T-cell (primary cell): ENCODE data around the gene UROC1. TPM values are rescaled to one million over a fixed set of nuclear protein-coding genes. Genes with fewer than 3 reads are reported as not detected.

Source experiments
- ATAC-seq, 4 experiments: fragments of 200-7000 bp in 3 of 4; fragments of 150-1000 bp in 1 of 4; cut with Tn5 transposase; replicated peaks in 1 of 4; 1 replicate in 3 of 4; 2 replicates in 1 of 4; pipeline ENCODE4 v1.10.0; 2021; ENCODE audit warnings: moderate library complexity in 3 of 4, mild to moderate bottlenecking in 2 of 4, moderate number of reproducible peaks in 1 of 4
- CTCF ChIA-PET, 2 donors: fragments of 300-600 bp; sonication (Branson Sonifier 250); formaldehyde crosslinking; loops; one replicate each; lab custom pipeline; 2022; ENCODE audit warnings: antibody characterized with exemption in 2 of 2; lab: Charles Lee
- POLR2A ChIA-PET, 2 donors: fragments of 300-600 bp; sonication (Branson Sonifier 250); formaldehyde crosslinking; loops; one replicate each; lab custom pipeline; 2022; ENCODE audit warnings: antibody characterized with exemption in 2 of 2; lab: Charles Lee
- DNase-seq, 35 experiments: peaks; one replicate each; pipeline versions ENCODE4 v3.0.0 to v3.0.0-alpha.2; 2013 to 2023
- H3K27ac ChIP-seq: one replicate; pipeline ENCODE4 v1.5.1; 2013; ENCODE audit warnings: low read length
- H3K27me3 ChIP-seq, 2 experiments: replicated peaks in 1 of 2; 1 replicate in 1 of 2; 2 replicates in 1 of 2; pipeline versions ENCODE4 v1.6.1 to v1.7.0; 2013; ENCODE audit warnings: low read length in 1 of 2, mixed read lengths in 1 of 2; ENCODE audit not compliant: control insufficient read depth in 2 of 2, insufficient read depth in 2 of 2; ENCODE audit errors: extremely low read depth in 1 of 2
- H3K36me3 ChIP-seq, 2 donors: 1 replicate in 1 of 2; 2 replicates in 1 of 2; pipeline versions ENCODE4 v1.6.1 to v1.7.0; 2013; ENCODE audit warnings: low read length in 1 of 2; ENCODE audit not compliant: control insufficient read depth in 2 of 2, insufficient read depth in 1 of 2; ENCODE audit errors: extremely low read depth in 1 of 2
- H3K4me1 ChIP-seq, 2 experiments: 1 replicate in 1 of 2; 2 replicates in 1 of 2; pipeline versions ENCODE4 v1.6.1 to v1.7.0; 2013; ENCODE audit warnings: low read length in 2 of 2, mixed read lengths in 1 of 2; ENCODE audit not compliant: insufficient read depth in 2 of 2, control insufficient read depth in 1 of 2; ENCODE audit errors: extremely low read depth in 1 of 2
- H3K4me3 ChIP-seq, 2 donors: 1 replicate in 1 of 2; 2 replicates in 1 of 2; pipeline versions ENCODE4 v1.5.1 to v1.7.0; 2013; ENCODE audit warnings: mild to moderate bottlenecking in 2 of 2, low read length in 1 of 2, moderate library complexity in 1 of 2; ENCODE audit not compliant: control insufficient read depth in 1 of 2; ENCODE audit errors: extremely low read depth in 1 of 2
- H3K9me3 ChIP-seq: 2 replicates; pipeline ENCODE4 v1.7.0; 2013
- H3K27ac Mint-ChIP-seq, 2 donors: one replicate each; pipeline ENCODE4 v1.8.0; 2020 to 2021; ENCODE audit warnings: mild to moderate bottlenecking in 2 of 2, mixed read lengths in 2 of 2
- H3K27me3 Mint-ChIP-seq, 2 donors: one replicate each; pipeline ENCODE4 v1.8.0; 2021 to 2022; ENCODE audit warnings: mixed read lengths in 2 of 2
- H3K36me3 Mint-ChIP-seq: one replicate; pipeline ENCODE4 v1.8.0; 2021; ENCODE audit warnings: mixed read lengths
- H3K4me1 Mint-ChIP-seq, 3 donors: one replicate each; pipeline ENCODE4 v1.8.0; 2020 to 2022; ENCODE audit warnings: mixed read lengths in 3 of 3, mild to moderate bottlenecking in 1 of 3
- H3K4me3 Mint-ChIP-seq, 3 donors: one replicate each; pipeline ENCODE4 v1.8.0; 2020 to 2022; ENCODE audit warnings: mild to moderate bottlenecking in 3 of 3, mixed read lengths in 3 of 3, moderate library complexity in 3 of 3
- H3K9me3 Mint-ChIP-seq, 3 donors: one replicate each; pipeline ENCODE4 v1.8.0; 2020 to 2022; ENCODE audit warnings: mixed read lengths in 3 of 3
- WGBS: methylation state at CpG from one replicate; pipeline ENCODE4 v1.1.5; 2013; ENCODE audit warnings: missing lambda C conversion rate; ENCODE audit not compliant: insufficient coverage; 5-methylcytosine and 5-hydroxymethylcytosine counted together
- total RNA-seq, 35 experiments: library from RNA in 6 of 35; stranded (reverse) in 6 of 35; fragments of 120-200 nt in 1 of 35; gene quantifications; one replicate each; pipeline versions ENCODE4 v1.2.1 to v1.2.4 and lab custom pipeline; 2013 to 2026

The UROC1 gene
- total RNA-seq, 5 donors from 2014 or later (not counting 1 experiment from before 2014, with no cell fraction given), result 0.09 TPM; not detected in 4

DNA sequence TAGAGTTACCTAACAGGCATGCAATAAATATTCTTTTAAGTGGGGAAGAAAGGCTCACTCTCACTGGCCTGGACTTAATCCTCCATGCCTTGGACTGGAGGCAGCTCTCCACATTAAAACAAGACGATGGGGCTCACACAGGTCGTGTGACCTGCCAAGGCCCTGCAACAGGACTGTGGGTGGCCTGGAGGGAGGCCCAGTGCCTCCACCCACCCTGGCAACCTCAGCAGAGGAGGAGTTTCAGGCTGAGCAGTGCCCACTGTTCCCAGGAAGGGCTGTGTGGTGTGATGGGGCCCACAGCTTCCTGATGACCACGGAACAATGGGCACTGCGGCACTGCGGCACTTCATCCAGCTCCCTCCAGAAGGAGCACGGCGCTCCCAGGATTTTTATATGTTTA is 5.5 kb downstream of the UROC1 start:
- no peaks in the 10 kb centered on the region for H3K9me3 ChIP-seq
- H3K27me3 ChIP-seq, result no peaks in the 10 kb centered on the region
- no peak overlapping the region for H3K4me3 Mint-ChIP-seq
- DNase-seq (no peak), ATAC-seq (no peak)
- H3K27me3 Mint-ChIP-seq, result no peaks in the 10 kb centered on the region
- no peaks in the 10 kb centered on the region for H3K9me3 Mint-ChIP-seq
- no peak overlapping the region for H3K27ac ChIP-seq
- no peaks in the 10 kb centered on the region for H3K36me3 ChIP-seq
- H3K4me3 ChIP-seq, result no peak overlapping the region
- H3K4me1 Mint-ChIP-seq, result no peaks in the 10 kb centered on the region
- H3K4me1 ChIP-seq, result no peaks in the 10 kb centered on the region
- 89% methylated on average over 5 of the region's 7 CpGs for WGBS
- no peak overlapping the region for H3K27ac Mint-ChIP-seq
- POLR2A ChIA-PET, result no interaction called here
- CTCF ChIA-PET, result no interaction called here
- no peaks in the 10 kb centered on the region for H3K36me3 Mint-ChIP-seq

DNA sequence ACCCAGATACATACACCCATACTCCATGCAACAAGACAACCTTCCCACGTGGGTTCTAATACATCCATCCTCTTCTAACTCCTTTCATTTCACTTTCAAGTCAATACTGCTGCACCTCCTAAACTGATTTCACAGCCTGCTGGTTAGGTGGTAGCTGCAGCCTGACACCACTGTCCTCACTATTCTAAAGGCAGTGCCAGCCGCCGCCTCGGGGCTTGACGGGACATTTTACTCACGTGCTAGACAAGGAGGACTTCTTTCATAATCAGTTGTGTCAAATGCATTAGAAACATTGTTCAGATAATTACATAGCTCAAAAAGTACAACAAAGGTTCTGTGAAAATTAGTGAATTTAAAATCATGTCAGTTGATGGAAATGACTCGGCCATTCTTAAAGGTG is 6.3 kb downstream of the UROC1 start:
- Mint-ChIP-seq H3K4me3 (no peak overlapping the region), H3K27me3 (peaks cover 0 to under 1% of the 10 kb centered on the region in 2 donors), H3K27ac (no peak overlapping the region), H3K4me1 (no peaks in the 10 kb centered on the region), H3K9me3 (no peaks in the 10 kb centered on the region), H3K36me3 (no peaks in the 10 kb centered on the region)
- no peaks in the 10 kb centered on the region for H3K27me3 ChIP-seq
- 100% methylated on average over 2 of the region's 7 CpGs for WGBS
- no peaks in the 10 kb centered on the region for H3K4me1 ChIP-seq
- H3K27ac ChIP-seq, result no peak overlapping the region
- ChIA-PET POLR2A (no interaction called here), CTCF (no interaction called here)
- no peaks in the 10 kb centered on the region for H3K9me3 ChIP-seq
- H3K4me3 ChIP-seq, result no peak overlapping the region
- DNase-seq (no peak), ATAC-seq (no peak)
- H3K36me3 ChIP-seq, result no peaks in the 10 kb centered on the region

DNA sequence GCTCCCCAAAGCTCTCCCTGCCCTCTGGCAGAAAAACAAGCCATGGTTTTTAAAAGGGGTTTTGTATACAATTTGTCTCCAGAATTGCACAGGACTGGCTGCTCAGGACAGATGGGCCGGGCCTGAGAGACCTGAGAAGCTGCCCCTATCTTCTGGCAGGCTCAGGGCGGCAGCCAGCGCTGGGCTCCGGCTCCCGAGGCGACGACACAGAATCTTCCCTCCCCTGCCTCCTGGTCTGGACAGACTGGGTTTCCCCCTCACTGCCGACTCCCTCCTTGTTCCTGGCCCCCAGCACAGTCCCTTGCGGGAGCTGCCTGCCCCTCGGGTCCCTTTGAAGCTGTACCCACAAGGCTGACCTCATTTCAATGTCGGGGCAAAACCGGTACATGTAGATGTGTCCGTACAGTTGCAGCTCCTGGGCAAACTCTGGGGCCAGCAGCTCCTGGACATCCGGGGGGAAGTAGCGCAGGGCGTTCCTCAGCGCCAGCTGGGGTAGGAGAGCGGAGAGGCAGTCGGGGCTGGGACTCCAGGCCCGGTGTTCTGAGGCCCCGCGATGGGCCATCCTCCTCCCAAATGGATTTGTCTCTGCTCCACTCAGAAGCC is 7.2 kb downstream of the UROC1 start:
- Mint-ChIP-seq H3K27me3 (peaks cover 0 to 3% of the 10 kb centered on the region in 2 donors), H3K4me3 (no peak overlapping the region), H3K4me1 (no peaks in the 10 kb centered on the region), H3K36me3 (no peaks in the 10 kb centered on the region), H3K9me3 (no peaks in the 10 kb centered on the region), H3K27ac (no peak overlapping the region)
- CTCF ChIA-PET, result no interaction called here
- DNase-seq (no peak), ATAC-seq (no peak)
- no peak overlapping the region for H3K4me3 ChIP-seq
- peaks cover 0 to under 1% of the 10 kb centered on the region in 2 experiments for H3K27me3 ChIP-seq
- WGBS, result 85% methylated on average over 16 of the region's 22 CpGs
- no peaks in the 10 kb centered on the region for H3K9me3 ChIP-seq
- POLR2A ChIA-PET, result no interaction called here
- no peak overlapping the region for H3K27ac ChIP-seq
- no peaks in the 10 kb centered on the region for H3K36me3 ChIP-seq
- H3K4me1 ChIP-seq, result no peaks in the 10 kb centered on the region

DNA sequence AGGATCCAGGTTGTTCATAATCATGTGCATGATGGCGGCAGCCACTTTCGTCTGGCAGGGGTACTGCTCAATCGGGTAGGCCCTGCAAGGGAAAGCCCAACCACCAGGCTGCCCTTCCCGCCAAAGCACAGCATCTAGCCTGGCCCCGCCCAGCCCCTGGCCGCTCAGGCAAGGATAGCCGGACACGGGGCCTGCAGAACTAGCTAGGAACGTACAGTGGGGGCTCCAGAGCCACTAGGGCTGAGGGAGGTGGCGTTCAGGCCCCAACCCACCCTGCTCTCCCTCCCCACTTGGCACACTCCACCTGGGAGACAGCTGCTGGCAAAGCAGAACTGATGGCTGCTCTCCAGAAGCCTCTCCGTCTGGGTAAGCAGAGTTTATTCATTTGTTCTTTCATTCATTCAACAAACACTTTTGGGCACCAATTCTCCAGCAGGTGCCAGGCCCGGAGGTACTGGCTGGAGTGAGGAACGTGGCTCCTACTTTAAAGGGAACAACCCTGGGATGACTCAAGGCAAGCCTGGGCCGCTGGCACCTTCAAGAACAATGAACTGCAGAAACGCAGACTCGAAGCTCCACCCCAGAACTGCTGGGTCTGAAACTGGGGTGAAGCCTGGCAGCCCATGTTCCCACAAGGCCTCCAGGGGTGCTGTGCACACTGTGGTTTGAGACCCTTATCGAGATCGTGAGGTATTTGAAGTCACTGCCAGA is 7.8 kb downstream of the UROC1 start:
- DNase-seq, result no peak

DNA sequence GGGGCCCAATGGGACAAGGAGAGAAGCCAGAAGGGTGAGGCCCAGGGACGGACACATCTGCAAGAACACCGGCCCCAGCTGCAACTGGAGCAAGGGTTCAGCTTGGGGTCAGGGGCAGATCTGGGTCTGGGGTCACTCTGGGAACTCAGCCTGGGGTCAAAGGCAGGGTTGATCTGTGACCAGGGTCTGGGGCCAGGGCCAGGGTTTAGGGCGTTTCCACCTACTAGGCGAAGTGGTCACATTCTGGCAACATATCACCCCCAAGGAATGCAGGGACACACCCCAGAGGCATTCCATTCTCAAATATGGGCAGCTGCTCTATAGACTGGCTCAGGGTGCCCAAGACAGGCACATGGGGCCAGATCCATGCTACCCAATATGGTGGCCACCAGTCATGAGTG is 9.0 kb downstream of the UROC1 start:
- POLR2A ChIA-PET, result no interaction called here
- Mint-ChIP-seq H3K9me3 (no peaks in the 10 kb centered on the region), H3K4me1 (no peaks in the 10 kb centered on the region), H3K4me3 (no peak overlapping the region), H3K36me3 (no peaks in the 10 kb centered on the region), H3K27ac (no peak overlapping the region), H3K27me3 (peaks cover 5 to 8% of the 10 kb centered on the region in 2 donors)
- WGBS, result 100% methylated on average over 2 of the region's 4 CpGs
- Histone ChIP-seq H3K27ac (no peak overlapping the region), H3K9me3 (no peaks in the 10 kb centered on the region), H3K27me3 (peaks cover 0 to 9% of the 10 kb centered on the region in 2 experiments), H3K4me3 (no peak overlapping the region), H3K4me1 (no peaks in the 10 kb centered on the region), H3K36me3 (no peaks in the 10 kb centered on the region)
- no peak for DNase-seq
- no peak for ATAC-seq
- CTCF ChIA-PET, result no interaction called here

More for the DNA sequence above, 7.8 kb downstream of the UROC1 start:
- Mint-ChIP-seq H3K4me1 (no peaks in the 10 kb centered on the region), H3K27ac (no peak overlapping the region), H3K27me3 (peaks cover 5 to 8% of the 10 kb centered on the region in 2 donors), H3K9me3 (no peaks in the 10 kb centered on the region), H3K4me3 (no peak overlapping the region), H3K36me3 (no peaks in the 10 kb centered on the region)
- H3K36me3 ChIP-seq, result no peaks in the 10 kb centered on the region
- H3K4me3 ChIP-seq, result no peak overlapping the region
- H3K27me3 ChIP-seq, result peaks cover 0 to 6% of the 10 kb centered on the region in 2 experiments
- ATAC-seq, result no peak
- ChIA-PET POLR2A (no interaction called here), CTCF (no interaction called here)
- no peaks in the 10 kb centered on the region for H3K9me3 ChIP-seq
- no peaks in the 10 kb centered on the region for H3K4me1 ChIP-seq
- no peak overlapping the region for H3K27ac ChIP-seq
- 86% methylated on average over 16 of the region's 18 CpGs for WGBS

DNA sequence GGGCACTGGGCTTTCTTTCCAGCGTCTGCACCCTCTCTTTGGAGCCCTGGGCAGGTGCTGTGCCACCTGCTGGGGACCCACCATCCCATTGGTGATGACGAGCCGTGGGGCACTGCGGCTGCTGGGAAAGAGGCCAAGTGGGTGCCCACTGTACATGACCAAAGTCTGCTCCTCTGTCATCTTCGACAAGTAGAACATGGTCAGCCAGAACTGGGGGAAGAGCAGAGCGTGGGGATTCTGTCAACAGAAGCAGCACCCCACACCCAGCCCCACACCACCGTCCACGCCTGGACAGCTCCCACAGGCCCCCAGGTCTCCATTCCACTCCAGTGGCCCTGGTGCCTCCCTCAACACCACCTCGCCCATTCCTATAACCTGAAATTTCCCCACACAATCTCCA is 9.7 kb downstream of the UROC1 start:
- H3K4me1 Mint-ChIP-seq, result no peaks in the 10 kb centered on the region
- ATAC-seq, result no peak
- no peak overlapping the region for H3K4me3 ChIP-seq
- 82% methylated on average over 7 of the region's 9 CpGs for WGBS
- no peak overlapping the region for H3K4me3 Mint-ChIP-seq
- DNase-seq, result no peak
- H3K27me3 Mint-ChIP-seq, result peaks cover 5 to 8% of the 10 kb centered on the region in 2 donors
- CTCF ChIA-PET, result no interaction called here
- H3K36me3 Mint-ChIP-seq, result no peaks in the 10 kb centered on the region
- POLR2A ChIA-PET, result no interaction called here
- H3K36me3 ChIP-seq, result no peaks in the 10 kb centered on the region
- no peaks in the 10 kb centered on the region for H3K4me1 ChIP-seq
- no peaks in the 10 kb centered on the region for H3K9me3 ChIP-seq
- H3K27ac Mint-ChIP-seq, result no peak overlapping the region
- H3K27me3 ChIP-seq, result peaks cover 0 to 12% of the 10 kb centered on the region in 2 experiments
- H3K9me3 Mint-ChIP-seq, result no peaks in the 10 kb centered on the region
- no peak overlapping the region for H3K27ac ChIP-seq
